Dermis blood vessel endothelial cell (primary cell): ENCODE measurements around the gene KDM1B. TPM values are rescaled to one million over a fixed set of nuclear protein-coding genes. Genes with fewer than 3 reads are reported as not detected.

ENCODE experiments used
- DNase-seq: peaks from one replicate; pipeline ENCODE4 v3.0.0; 2010
- total RNA-seq: library from RNA; depleted of rRNA; stranded (reverse); fragments of >200 nt; gene quantifications from 2 replicates; pipeline ENCODE4 v1.2.3, GENCODE V29; 2014

KDM1B gene
- total RNA-seq, 1 donor from 2014 or later: 9.7 TPM

GRCh38 chr6:18264923-18265377, 109.7 kb downstream of the KDM1B start:
- no peak for DNase-seq

GRCh38 chr6:18265787-18266522, 110.7 kb downstream of the KDM1B start:
- DNase-seq: no peak

GRCh38 chr6:18266523-18266912, 111.3 kb downstream of the KDM1B start:
- no peak for DNase-seq

- DNase-seq: no peak
Measured at GRCh38 chr6:18268066-18268465, 112.8 kb downstream of the KDM1B start.

GRCh38 chr6:18269253-18269652, 114.0 kb downstream of the KDM1B start:
- no peak for DNase-seq

- DNase-seq: no peak
Measured at GRCh38 chr6:18269717-18270116, 114.5 kb downstream of the KDM1B start.

GRCh38 chr6:18270216-18270615, 115.0 kb downstream of the KDM1B start:
- no peak for DNase-seq

Other genes with a start within 250 kb of the KDM1B start
- gene KIF13A, start 167.8 kb upstream of the KDM1B start, total RNA-seq: 48.2 and 52.4 TPM in 2 replicates
- 1.4 and 1.6 TPM in 2 replicates for gene NHLRC1, start 32.7 kb upstream of the KDM1B start, total RNA-seq
- gene TPMT, start 345 bp upstream of the KDM1B start, total RNA-seq: 10.7 and 17.7 TPM in 2 replicates
- gene DEK, start 109.1 kb downstream of the KDM1B start, total RNA-seq: 122 and 136 TPM in 2 replicates
- gene RNF144B, start 231.9 kb downstream of the KDM1B start, total RNA-seq: 77.1 and 89.2 TPM in 2 replicates